NOMO-1 treated with DMSO at 0.1 percent for 48 hours (cell line): ENCODE data around the gene DYSF.

Experiments used
- DNase-seq: peaks from one replicate; lab custom pipeline; 2025; ENCODE audit not compliant: unreplicated experiment; lab: John Stamatoyannopoulos, UW

Gene DYSF

DNA sequence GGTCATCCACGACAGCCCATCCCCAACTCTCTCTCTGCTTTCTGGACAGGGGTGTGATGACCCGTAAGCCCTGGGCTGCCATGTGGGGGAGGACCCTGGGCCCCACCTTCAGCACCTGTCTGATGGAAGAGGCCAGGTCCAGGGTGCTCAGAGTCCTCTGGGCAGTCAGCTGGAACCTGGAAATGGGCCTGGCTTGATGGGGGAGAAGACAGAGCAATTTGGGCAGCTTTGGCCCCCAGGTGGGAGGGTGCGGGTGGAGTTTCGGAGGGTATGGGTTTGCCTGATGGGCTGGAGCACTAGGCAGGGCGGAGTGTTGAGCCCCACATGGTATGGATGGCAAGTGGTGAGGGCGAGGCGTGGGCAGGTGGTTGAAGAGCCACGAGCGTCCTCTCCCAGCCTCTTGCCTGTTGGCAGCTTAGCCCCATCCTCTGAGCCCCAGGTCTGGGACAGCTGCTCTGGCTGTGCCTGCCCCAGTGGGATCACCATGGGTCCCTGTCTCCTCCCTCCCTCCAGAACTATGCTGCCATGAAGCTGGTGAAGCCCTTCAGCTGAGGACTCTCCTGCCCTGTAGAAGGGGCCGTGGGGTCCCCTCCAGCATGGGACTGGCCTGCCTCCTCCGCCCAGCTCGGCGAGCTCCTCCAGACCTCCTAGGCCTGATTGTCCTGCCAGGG is 232.7 kb downstream of the DYSF start:
- no peak for DNase-seq

DNA sequence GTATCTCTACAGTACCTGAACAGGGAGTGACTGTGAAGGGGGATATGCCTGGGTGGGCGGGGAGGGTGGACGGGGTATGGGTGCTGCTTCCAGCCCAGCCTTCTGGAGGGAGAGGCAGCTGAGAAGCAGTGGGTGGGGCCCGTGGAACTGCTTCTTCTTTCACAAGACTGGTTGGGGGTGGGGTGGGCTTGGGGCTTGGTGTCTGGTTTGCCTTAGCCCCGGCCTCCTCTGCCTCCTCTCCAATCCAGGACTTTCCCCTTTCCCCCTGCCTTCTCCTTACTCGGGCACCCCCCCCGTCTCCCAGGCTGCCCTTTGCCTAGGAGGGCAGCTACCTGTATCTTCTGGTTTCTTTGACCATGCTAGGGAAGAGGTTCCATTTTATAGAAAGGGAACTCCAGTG is 233.4 kb downstream of the DYSF start:
- no peak for DNase-seq

DNA sequence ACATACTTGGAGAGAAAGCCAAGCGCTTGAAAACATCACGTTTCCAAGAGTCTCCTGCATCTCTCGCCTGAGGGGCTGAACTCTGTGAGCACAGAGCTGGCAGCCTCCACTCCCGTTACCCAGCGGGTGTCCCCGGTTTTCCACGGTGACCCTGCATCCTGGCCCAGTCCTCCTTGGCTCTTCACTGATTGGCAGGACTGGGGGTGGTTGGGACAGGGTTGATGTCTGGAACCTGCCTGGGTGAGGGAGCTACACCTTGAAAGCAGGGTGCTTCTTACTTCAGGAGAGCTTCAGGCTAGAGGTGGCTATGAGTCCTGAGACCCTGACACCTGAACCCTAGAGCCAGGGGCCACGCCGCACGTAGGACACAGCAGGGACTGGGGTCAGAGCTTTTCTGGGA is 234.1 kb downstream of the DYSF start:
- no peak for DNase-seq

DNA sequence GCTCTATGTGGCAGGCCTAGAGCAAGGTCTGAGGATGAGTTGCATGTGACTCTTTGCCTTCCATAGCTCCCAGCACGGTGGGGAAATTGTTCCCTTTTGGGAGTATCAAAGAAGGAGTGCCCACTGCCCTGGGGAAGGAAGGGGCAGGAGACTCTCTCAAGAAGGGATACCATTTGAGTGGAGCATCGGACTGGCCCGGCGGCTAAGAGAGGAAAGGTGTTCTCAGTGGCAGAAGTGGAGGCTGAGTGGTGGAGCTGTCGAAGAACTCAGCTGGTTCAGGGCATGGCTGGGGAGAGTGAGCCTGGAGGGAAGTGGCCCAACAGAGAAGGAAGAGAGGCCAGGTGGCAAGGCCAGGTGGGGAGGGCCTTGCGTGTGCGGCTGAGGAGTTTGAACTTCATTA is 235.2 kb downstream of the DYSF start:
- no peak for DNase-seq

DNA sequence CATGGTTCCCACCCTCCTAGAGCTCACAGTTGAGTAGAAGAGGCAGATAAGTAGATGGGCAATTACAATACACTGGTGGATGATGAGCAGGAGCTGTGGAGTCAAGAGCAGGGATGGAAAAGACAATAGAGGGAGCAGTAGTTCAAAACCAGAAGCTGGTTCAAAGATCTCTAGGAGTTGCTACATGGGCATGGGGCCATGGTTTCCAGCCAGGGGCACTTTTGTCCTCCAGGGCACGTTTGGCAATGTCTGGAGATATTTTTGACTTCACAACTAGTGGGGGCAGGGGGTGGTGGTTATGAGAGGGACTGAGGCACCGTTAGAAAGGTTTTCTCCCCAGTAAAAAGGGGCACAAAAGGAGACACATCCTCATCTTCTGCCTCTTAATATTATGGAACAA is 236.0 kb downstream of the DYSF start:
- DNase-seq: no peak

DNA sequence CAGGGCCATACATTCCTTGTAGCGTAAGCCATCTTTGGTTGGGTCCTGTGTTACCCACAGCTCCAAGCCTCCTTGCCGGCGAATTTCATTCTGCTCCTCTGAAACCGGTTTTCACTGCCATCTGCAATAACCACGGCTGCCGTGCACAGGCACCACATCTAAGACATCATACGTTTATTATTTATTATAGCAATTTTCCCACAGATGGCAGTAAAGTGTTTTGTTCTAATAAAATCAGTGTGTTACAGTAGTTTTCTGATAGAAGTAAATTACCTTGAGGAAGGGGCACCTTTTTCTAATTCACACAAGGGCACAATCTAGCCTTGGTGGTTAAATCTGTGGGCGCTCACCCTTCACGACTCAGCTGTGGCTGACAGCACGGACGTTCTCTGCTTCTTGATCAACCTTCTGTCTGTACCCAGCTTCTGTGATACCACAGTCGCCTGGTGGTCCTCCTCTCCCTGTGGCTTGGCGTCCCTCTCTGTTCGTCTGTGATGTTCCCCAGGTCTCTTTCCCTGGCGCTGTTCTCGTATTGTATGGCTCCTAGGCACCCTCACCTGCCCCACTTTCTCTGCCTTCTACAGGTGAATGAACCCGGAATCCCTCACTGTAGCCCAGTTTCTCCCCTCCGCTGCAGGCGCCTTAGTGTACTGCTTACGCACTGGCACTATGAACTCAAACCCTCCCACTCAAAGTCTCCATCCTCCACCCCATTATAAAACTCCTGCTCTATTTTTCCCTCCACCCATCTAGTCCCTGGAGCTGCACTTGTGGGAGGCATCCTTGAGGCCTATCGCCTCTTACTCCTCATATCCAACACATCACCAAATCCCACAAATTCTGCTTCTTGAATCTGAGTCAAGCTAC is 236.8 kb downstream of the DYSF start:
- DNase-seq: no peak

DNA sequence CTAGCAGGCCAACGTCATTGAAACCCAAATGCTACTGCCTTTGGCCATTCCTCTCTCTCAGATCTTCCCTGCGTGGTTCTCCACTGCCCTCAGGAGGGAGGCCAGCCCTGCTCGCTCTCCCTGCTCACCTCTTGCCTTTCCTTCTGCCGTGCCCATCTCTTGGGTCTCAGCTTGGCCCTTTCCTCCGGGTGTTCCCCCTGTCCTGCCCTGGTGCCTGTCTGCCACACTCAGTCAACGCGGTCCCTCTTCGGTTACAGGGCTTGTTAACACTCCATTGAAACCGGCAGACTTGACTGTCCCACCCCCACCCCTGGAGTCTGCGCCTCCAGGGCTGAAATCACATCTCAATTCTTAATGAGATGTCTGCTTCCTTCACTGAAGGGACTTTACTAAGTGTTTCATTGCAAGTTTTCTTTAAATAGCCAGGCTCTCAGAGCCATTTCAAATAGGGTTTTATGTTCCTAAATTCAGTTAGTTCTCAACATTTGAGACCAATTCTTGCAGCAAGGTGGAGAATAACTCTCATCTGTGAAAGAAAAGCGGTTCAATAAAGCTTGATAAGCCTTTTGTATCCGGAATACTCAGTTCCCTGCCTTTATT is 237.6 kb downstream of the DYSF start:
- no peak for DNase-seq

DNA sequence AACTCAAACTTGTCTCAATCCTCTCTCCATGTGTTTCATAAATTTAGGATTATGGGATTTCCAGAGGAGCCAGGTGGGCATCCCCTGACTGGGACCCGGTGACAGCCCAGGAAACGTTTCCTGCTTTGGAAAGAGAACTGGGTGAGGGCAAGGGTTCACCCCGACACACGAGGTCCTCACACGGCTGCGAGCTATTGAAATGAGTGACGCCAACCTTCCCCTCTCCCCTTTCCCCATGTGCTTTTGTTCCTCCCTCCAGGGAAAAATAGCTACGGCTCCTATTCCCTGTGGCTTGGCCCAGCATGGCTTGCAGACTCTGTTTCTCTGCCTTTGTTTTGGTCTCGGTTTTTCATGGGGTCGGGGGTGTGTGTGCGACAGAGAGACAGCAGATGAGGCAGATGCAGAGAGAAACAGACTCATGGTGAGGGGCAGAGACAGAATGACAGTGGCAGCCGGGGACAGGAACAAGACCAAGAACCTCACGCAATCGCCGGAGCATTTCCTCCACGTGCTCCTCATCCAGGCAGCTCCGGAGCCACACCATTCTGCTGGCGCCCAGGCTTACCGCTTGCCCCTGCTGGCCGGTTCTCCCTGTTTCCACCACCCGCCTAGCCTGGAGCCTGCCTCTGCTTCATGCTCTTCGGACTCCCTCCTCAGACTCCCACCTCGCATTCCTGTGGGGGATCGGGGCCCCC is 238.5 kb downstream of the DYSF start:
- no peak for DNase-seq

DNA sequence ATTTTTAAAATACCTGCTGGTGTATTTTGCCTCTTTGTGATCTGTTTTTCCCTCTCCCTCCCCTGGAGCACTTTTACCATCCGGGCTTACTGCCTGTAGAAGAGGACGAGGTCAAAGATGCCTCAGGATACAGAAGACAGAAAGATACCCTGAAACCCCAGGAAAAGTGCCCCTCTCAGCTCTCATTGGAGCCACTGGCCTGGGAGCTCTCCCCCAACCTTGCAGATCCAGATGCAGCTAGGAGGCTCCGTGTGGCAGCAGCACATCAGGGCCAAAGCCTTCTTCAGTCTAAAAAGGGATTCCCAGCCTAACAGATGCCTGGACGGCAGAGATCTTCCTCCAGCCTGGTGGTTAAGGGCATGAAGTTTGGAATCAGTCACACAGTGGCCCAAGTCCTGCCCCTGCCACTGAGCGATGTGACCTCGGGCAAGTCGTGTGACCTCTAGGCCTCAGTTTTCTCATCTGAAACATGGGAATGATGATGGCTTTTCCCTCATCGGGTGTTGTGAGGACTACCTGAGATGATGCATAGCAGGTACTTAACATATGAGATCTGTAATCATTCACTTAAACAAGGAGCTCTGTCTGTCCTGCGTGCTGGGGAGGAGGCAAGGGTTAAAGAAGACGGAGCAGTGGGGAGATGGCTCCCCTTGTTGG is 239.4 kb downstream of the DYSF start:
- DNase-seq: no peak

DNA sequence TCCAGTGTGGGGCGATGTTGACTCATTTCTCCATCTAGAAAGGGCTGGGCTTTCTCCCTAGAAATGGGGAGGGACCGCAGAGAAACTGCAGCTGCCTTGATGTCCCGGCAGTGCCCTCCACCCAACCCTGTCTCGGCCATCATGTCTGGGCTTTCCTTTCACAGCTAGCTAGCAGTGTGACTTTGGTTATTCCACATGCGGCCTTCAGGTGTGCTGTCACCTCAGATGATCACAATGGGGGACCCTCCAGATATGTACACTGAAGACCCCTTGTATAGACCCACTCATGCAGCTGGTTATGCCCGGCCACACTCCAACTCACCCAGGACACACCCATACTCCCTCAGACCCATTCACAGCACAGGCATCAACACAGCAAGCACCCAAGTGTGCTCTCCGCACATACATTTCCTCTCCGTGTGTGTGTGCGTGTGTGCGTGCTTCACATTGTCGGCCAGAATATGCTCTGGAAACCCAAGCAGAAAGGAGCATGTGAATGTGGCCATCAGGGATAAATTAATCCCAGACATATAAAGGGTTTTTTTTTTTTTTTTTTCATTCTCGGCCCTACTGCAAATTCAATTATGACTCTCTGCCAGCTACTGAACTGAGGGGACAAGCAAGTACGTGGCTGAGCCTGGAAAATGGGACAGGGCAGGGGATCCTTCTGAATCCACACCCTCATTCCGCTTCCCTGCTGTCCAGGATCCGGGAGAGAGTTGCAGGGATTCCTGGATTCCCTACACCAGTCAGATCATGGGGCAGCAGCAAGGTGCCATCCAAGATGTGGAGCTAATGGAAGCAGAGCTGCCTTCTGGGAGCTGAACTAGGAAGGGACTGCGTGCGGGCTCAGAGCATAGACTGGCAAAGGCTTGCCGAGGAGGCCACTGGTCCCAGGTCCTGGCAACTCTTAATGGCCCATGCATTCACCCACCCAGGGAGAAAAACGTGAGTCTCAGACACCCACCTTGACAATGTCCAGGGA is 240.2 kb downstream of the DYSF start:
- DNase-seq: no peak

DNA sequence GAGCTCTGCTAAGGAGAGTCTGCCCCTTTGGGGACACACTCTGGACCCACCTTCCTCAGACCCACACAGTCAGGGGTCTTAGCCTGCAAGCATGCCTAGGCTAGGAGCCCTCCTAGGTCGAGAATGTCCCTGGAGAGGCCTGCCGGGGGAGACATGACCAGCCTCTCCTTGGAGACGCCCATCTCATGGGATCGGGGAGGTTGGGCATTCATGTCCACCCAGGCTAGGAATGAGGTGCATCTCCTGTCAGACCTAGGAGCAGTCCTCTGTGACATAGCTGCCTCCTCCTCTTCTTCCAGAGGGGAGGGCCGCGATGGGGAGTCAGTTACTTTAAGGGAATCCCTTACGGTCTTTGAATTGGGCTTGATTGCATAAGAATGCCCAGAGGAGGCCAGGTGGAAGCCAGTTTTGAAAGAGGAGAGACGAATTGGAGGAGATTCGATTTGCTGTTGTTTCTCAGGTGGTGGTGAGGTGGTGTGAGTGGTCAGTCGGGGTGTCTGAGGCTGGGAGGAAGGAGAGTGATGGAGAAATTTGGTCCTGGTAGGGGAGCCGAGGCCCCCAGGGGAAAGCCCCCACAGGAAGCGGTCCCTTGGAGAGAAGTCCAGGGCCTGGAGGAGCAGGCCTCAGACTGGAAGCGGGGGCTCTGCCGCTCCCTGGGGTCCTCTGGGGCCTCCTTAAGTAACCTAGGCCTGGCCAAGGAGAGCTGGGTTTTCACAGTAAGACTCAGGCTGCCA is 241.3 kb downstream of the DYSF start:
- no peak for DNase-seq

DNA sequence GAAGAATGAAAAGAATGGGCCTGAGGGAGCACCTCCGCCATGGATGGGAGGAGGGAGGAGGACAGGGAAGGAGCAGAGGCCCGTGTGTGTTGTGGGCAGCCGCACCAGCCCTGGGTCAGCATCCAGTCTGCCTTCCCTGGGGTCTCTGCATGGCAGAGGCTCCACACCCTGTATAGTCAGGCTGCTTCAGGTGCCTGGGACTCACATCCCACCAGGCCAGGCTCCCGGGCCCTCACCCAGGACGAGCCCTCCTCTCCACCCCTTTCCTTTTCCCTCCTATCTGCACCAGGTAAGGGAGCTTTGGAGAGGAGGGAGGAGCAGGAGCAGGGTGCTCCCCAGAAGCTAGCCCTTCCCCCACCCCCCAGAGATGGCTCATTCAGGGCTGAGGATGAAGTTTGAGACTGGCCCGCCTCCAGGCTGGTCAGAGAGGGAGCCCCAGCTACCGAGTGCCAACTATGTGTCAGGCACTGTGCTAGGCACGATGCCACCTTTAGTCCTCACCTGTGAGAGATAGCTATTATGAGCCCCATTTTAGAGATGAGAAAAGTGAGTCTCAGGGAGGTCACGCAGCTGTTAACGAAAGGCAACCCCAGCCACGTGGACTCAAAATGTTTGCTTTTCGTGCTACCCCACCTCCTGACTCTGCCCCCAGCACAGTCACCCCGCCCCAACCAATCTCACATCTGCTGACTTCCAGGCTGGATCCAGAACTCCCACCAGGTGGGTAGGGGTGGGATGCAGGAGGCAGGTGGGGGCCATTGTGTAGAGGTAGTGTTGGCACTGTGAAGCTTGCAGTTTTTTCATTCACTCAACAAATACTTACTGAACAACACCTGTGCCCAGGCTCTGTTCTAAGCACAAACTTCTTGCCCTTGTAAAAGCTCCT is 242.1 kb downstream of the DYSF start:
- DNase-seq: no peak

DNA sequence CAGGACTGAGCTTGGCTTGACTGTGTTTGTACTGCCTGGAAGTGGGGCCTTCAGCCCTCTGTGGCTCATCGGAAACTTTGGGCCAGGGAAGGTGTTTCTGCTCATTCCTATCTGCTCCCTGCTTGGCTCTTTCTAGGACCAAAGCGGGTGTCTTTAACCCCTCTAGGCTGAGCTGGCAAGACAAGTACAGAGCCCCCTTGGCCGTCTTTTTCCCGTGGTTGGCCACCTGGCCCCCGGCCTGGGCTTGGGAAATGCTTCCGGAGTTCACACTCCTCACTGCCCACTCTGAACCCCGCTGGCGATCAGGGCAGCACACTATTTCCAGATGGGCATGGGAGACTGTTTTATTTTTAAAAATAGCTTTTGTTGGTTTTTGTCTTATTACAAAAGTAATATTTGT is 243.0 kb downstream of the DYSF start:
- DNase-seq: no peak

DNA sequence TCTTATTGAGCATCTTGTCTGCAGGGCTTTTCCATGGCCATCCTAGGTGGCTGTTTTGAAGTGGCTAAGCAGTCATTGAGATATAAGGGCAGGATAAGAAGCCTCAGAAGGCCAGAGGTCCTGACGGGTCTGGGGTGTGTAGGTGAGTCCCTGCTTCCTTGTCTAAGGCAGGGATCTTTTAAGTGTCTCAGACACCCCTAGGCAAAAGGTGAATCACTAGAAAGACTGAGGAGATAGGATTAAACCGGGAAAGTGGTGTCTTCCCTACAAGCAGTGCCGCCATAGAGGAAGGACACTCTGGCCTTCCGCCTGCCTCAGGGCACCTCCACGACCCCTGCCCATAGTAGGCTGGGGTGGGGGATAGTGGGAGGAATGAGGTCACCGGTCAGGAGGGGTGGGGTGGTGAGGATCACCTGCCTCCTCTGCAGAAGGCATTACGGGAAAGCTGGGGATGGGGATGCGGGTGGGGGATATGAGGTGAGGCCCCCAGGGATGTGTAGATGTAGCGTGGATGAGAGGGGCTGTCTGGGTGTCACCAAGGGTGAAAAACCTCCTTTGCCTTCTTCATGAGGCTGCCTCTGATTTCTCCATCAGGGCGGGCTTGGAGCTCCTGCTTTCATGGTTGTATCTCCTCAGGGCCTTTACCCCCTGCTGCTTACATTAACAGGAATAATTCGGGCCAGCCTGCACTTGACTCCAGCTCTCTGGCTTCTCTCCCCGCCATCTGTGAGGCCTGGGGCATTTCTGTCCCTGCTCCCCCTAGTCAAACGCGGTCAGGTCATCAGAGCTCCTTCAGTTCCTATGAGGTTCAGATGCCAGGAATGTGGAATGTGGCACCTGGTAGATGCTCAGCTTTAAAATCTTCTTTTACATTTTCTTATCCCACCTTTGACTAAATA is 244.0 kb downstream of the DYSF start:
- no peak for DNase-seq

DNA sequence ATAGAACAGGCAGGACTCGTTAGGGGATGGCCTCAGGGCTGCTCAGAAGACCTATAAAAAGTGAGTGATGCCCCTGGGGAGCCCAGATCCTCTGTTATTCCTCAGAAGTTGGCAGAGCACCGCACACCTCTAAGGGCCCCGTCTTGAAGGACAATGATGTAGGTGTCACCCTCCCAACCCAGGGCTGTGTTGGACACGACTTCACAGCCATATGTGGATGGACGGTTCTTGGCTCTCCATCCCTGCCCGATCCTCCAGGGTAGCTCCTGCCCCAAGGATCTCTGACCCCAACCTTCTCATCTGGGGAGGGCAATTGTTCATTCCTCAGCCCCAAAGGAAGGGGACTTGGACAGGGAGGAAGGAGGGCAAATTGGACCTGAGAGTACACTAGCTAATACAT is 246.1 kb downstream of the DYSF start:
- DNase-seq: no peak

DNA sequence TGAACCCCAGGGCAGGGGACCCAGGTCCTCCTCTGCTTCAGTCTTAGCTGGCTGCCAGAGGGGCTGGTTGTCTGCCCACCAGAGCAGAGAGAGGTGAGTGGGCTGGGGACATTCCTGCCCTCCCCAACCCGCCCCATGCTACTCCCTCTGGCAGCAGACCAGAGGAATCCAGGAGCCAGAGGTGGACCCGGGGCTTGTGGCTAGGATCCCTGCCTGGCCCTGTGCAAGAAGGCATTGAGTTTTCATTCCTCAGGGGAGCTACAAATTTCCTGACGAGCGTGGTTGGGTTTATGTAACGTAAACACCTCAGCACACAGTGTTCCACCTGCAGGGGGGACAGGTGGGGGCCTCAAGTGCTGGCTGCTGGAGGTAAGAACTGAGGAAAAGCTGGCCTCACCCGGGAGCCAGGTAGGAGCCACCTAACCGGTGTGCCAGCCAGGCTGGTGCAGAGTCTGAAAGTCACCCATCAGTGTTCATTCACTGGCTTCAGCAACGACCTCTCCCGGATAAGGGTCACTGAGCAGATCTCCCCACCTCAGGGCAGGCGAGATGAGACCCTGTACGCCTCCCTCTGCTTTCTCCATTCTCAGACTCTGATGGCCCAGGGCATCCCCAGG is 246.8 kb downstream of the DYSF start:
- DNase-seq: no peak
